BLaER1 treated with 17β-estradiol and CSF1 and Interleukin-3, amounts not matched to agents 10 nM and 100 nM (cell line): ENCODE results near the gene SUN1.

Experiments used
- H3K27ac ChIP-seq, 11 experiments: shearing (Covaris generic); formaldehyde crosslinking; 2 replicates each; pipeline ENCODE4 v1.8.1; 2022
- H3K27me3 ChIP-seq, 11 experiments: shearing (Covaris generic); formaldehyde crosslinking; 2 replicates each; pipeline ENCODE4 v1.8.1; 2022
- H3K36me3 ChIP-seq, 11 experiments: shearing (Covaris generic); formaldehyde crosslinking; 2 replicates each; pipeline ENCODE4 v1.8.1; 2022
- H3K4me1 ChIP-seq, 10 experiments: shearing (Covaris generic); formaldehyde crosslinking; 2 replicates each; pipeline ENCODE4 v1.8.1; 2022
- H3K4me2 ChIP-seq, 11 experiments: shearing (Covaris generic); formaldehyde crosslinking; 2 replicates each; pipeline ENCODE4 v1.8.1; 2022
- H3K4me3 ChIP-seq, 10 experiments: shearing (Covaris generic); formaldehyde crosslinking; 2 replicates each; pipeline ENCODE4 v1.8.1; 2022
- H3K9ac ChIP-seq, 11 experiments: shearing (Covaris generic); formaldehyde crosslinking; 2 replicates each; pipeline ENCODE4 v1.8.1; 2022
- H3K9me3 ChIP-seq, 11 experiments: shearing (Covaris generic); formaldehyde crosslinking; replicated peaks in 1 of 11; 2 replicates each; pipeline ENCODE4 v1.8.1; 2022
- H4K20me1 ChIP-seq, 11 experiments: shearing (Covaris generic); formaldehyde crosslinking; 2 replicates each; pipeline ENCODE4 v1.8.1; 2022
- Cebpa-rat ChIP-seq, 11 experiments: shearing (Covaris generic); IDR thresholded peaks; 2 replicates each; pipeline ENCODE4 v1.8.1; 2022

SUN1 gene

DNA sequence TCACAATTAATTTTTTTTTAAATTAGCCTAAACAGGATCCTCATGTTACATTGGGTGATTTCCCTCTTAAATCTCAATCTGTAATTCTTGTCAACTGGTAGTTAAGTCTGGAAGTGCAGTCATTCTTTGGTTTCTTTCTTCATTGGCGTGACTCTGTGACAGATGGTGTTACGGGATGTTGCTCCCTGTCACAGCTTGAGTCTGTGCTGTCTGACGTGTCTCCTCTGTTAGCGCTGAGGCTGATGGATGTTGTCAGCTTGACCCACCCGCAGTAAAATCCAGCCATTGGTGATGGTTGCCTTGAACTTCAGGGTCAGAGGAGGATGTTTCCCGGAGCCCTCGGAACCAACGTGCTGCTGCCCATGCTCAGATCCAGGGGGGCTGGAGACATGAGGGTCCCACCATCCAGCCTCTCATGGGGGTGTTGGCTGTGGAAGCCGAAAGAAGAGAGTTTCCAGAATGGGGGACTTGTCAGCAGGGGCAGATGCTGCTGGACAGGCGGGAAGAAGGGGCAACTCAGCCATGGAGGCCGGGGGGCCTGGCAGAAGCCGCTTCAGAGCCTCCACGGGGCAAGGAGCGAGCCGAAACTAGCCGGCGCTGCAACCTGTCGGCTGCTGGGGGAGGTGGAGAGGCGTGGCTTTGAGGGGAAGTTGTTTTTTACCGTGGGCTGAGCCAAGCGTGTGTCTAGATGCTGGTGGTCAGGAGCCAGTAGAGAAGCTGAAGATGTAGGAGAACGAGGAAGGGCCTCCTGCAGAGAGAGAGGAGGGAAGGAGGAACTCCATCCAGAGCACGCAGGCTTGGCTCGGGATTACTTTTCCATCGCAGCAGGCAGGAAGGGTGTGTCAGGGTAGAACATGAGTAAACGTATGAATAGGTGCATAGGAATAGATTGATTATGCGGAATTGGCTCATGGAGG lies 3.5 kb downstream of the SUN1 start:
- peak overlapping the region in 4 of 11 experiments; percentile 9 to 31 (median 16); a peak in 2 of 22 replicates for H3K27ac ChIP-seq
- H3K4me1 ChIP-seq = peaks cover 44 to 66% (median 49%) of the 10 kb centered on the region in 10 experiments
- peak overlapping the region in 5 of 11 experiments; percentile 8 to 52 (median 17); a peak in 2 of 22 replicates for H3K9ac ChIP-seq
- H3K9me3 ChIP-seq = no peaks in the 10 kb centered on the region
- peak overlapping the region; percentile 24 to 80 (median 53); a peak in 20 of 22 replicates for H3K4me2 ChIP-seq
- no peak overlapping the region for H3K4me3 ChIP-seq
- H4K20me1 ChIP-seq = peaks cover 81 to 99% (median 96%) of the 10 kb centered on the region in 11 experiments; a peak in 21 of 22 replicates
- H3K27me3 ChIP-seq = no peaks in the 10 kb centered on the region
- TF ChIP-seq Cebpa-rat (IDR thresholded peaks at IDR 0.05) = no peak
- peaks cover 56 to 89% (median 78%) of the 10 kb centered on the region in 11 experiments for H3K36me3 ChIP-seq

DNA sequence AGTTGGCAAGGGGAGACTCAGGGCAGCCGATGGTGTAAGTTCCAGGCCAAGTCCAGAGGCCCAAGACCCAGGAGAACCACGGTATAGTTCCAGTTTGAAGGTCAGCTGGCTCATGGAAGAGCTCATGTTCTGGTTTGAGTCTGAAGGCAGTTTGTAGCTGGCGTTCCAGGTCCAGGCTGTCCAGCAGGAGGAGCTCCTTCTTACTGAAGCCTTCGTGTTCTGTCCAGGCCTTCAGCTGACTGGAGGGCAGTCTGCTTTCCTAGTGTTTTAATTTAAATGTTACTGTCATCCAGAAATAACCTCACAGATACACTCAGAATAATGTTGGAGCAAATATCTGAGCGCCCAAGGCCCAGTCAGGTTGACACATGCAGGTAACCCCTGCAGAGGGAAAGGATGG lies 4.2 kb downstream of the SUN1 start:
- peaks cover 61 to 96% (median 85%) of the 10 kb centered on the region in 11 experiments for H3K36me3 ChIP-seq
- H3K27me3 ChIP-seq = no peaks in the 10 kb centered on the region
- peak overlapping the region; percentile 24 to 80 (median 53); a peak in 17 of 22 replicates for H3K4me2 ChIP-seq
- peaks cover 37 to 59% (median 43%) of the 10 kb centered on the region in 10 experiments for H3K4me1 ChIP-seq
- H3K9ac ChIP-seq = peak overlapping the region in 3 of 11 experiments; percentile 1 to 52 (median 18); a peak in 2 of 22 replicates
- no peak overlapping the region for H3K4me3 ChIP-seq
- H3K9me3 ChIP-seq = no peaks in the 10 kb centered on the region
- H4K20me1 ChIP-seq = peaks cover 74 to 94% (median 89%) of the 10 kb centered on the region in 11 experiments; a peak in 21 of 22 replicates
- 0 out of 22 replicates have a peak overlapping the region, but pooled peaks of 4 of the 11 experiments have one; percentile 2 to 17 (median 12) for H3K27ac ChIP-seq
- TF ChIP-seq Cebpa-rat (IDR thresholded peaks at IDR 0.05) = no peak

GRCh38 chr7:837001-837400 lies 4.7 kb downstream of the SUN1 start:
- H3K27me3 ChIP-seq = no peaks in the 10 kb centered on the region
- H3K9ac ChIP-seq = peak overlapping the region in 5 of 11 experiments; percentile 1 to 52 (median 22); a peak in 3 of 22 replicates
- no peak for TF ChIP-seq Cebpa-rat (IDR thresholded peaks at IDR 0.05)
- H3K4me3 ChIP-seq = no peak overlapping the region
- H3K9me3 ChIP-seq = no peaks in the 10 kb centered on the region
- peaks cover 31 to 53% (median 37%) of the 10 kb centered on the region in 10 experiments for H3K4me1 ChIP-seq
- peaks cover 66 to 100% (median 91%) of the 10 kb centered on the region in 11 experiments for H3K36me3 ChIP-seq
- peak overlapping the region in 5 of 11 experiments; percentile 2 to 80 (median 66); a peak in 7 of 22 replicates for H3K4me2 ChIP-seq
- peaks cover 68 to 93% (median 86%) of the 10 kb centered on the region in 11 experiments; a peak in 21 of 22 replicates for H4K20me1 ChIP-seq
- peak overlapping the region in 5 of 11 experiments; percentile 2 to 26 (median 14); a peak in 1 of 22 replicates for H3K27ac ChIP-seq

DNA sequence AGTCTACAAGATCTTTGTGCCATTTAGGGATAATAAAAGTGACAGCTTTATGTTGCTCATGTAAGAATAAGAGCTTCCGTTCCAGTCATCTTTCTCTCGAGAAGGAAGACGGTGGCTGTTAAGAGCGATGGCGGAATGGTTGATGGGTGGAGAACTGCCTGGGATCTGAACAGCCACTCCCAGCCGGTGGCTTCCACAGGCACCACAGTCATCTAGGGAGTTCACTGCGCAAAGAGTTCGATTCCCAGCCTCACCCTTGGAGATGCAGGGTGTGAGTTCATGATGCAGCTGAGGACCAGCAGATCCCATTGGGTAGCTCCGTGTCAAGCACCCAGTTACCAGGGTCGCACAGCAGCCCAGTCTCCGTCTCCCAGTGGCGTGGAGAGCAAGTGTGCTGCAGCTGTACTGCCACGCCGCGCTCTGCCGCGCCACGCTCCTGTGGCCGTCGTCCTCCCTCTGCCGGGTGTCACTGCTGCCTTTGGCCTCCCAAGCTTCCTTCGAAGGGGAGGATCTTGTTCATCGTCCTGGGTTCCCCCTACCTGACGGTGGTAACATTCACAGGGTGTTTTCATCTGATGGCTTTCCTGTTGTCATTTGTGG lies 7.8 kb downstream of the SUN1 start:
- no peak overlapping the region for H3K4me3 ChIP-seq
- no peak overlapping the region for H3K4me2 ChIP-seq
- H3K27me3 ChIP-seq = no peaks in the 10 kb centered on the region
- H3K9me3 ChIP-seq = no peaks in the 10 kb centered on the region
- H3K9ac ChIP-seq = no peak overlapping the region
- peaks cover 37 to 93% (median 83%) of the 10 kb centered on the region in 11 experiments; a peak in 21 of 22 replicates for H4K20me1 ChIP-seq
- peaks cover 20 to 30% (median 24%) of the 10 kb centered on the region in 10 experiments for H3K4me1 ChIP-seq
- peaks cover 77 to 100% (median 94%) of the 10 kb centered on the region in 11 experiments for H3K36me3 ChIP-seq
- no peak overlapping the region for H3K27ac ChIP-seq
- no peak for TF ChIP-seq Cebpa-rat (IDR thresholded peaks at IDR 0.05)

- Histone ChIP-seq H3K4me1 (peaks cover 1 to 11% (median 6%) of the 10 kb centered on the region in 10 experiments; a peak in 18 of 20 replicates), H3K4me2 (no peak overlapping the region), H3K4me3 (no peak overlapping the region), H4K20me1 (peaks cover 19 to 91% (median 79%) of the 10 kb centered on the region in 11 experiments; a peak in 21 of 22 replicates), H3K27ac (no peak overlapping the region), H3K27me3 (no peaks in the 10 kb centered on the region), H3K36me3 (peaks cover 83 to 100% (median 95%) of the 10 kb centered on the region in 11 experiments), H3K9me3 (peaks cover 0 to 14% (median 0%) of the 10 kb centered on the region in 11 experiments; a peak in 9 of 22 replicates), H3K9ac (no peak overlapping the region)
- TF ChIP-seq Cebpa-rat (IDR thresholded peaks at IDR 0.05) = no peak
These were observed 9.7 kb downstream of the SUN1 start for GRCh38 chr7:841943-842342.

- Histone ChIP-seq H4K20me1 (peaks cover 13 to 91% (median 77%) of the 10 kb centered on the region in 11 experiments; a peak in 21 of 22 replicates), H3K36me3 (peaks cover 81 to 100% (median 94%) of the 10 kb centered on the region in 11 experiments), H3K27me3 (no peaks in the 10 kb centered on the region), H3K9ac (no peak overlapping the region), H3K9me3 (peaks cover 0 to 20% (median 0%) of the 10 kb centered on the region in 11 experiments; a peak in 9 of 22 replicates), H3K4me1 (peaks cover 0 to 7% (median 5%) of the 10 kb centered on the region in 10 experiments; a peak in 8 of 20 replicates), H3K4me3 (no peak overlapping the region), H3K27ac (no peak overlapping the region), H3K4me2 (no peak overlapping the region)
- no peak for TF ChIP-seq Cebpa-rat (IDR thresholded peaks at IDR 0.05)
These were observed 10.3 kb downstream of the SUN1 start for GRCh38 chr7:842431-843031.

DNA sequence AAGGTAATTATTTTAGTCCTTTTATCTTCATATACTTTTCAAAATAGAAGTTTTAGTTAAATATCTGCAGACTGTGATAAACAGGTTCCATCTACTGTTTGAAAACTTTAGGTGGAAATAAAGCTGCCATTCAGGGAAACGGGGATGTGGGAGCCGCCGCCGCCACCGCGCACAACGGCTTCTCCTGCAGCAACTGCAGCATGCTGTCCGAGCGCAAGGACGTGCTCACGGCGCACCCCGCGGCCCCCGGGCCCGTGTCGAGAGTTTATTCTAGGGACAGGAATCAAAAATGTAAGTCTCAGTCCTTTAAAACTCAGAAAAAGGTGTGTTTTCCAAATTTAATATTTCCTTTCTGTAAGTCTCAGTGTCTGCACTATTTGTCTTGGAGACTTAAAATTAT lies 11.0 kb downstream of the SUN1 start:
- peaks cover 83 to 100% (median 93%) of the 10 kb centered on the region in 11 experiments for H3K36me3 ChIP-seq

GRCh38 chr7:844043-844442 lies 11.8 kb downstream of the SUN1 start:
- Histone ChIP-seq H3K9me3 (peaks cover 0 to 25% (median 0%) of the 10 kb centered on the region in 11 experiments; a peak in 9 of 22 replicates), H4K20me1 (peaks cover 2 to 89% (median 69%) of the 10 kb centered on the region in 11 experiments; a peak in 20 of 22 replicates), H3K27ac (no peak overlapping the region), H3K4me3 (no peak overlapping the region), H3K36me3 (peaks cover 82 to 100% (median 93%) of the 10 kb centered on the region in 11 experiments), H3K27me3 (no peaks in the 10 kb centered on the region), H3K4me1 (peaks cover 0 to 3% (median 0%) of the 10 kb centered on the region in 10 experiments; a peak in 4 of 20 replicates), H3K9ac (no peak overlapping the region), H3K4me2 (no peak overlapping the region)
- no peak for TF ChIP-seq Cebpa-rat (IDR thresholded peaks at IDR 0.05)

More for the DNA sequence above, 11.0 kb downstream of the SUN1 start:
- Histone ChIP-seq H4K20me1 (peaks cover 10 to 89% (median 75%) of the 10 kb centered on the region in 11 experiments; a peak in 20 of 22 replicates), H3K4me3 (no peak overlapping the region), H3K27me3 (no peaks in the 10 kb centered on the region), H3K9ac (no peak overlapping the region), H3K27ac (no peak overlapping the region), H3K4me2 (no peak overlapping the region), H3K9me3 (peaks cover 0 to 25% (median 0%) of the 10 kb centered on the region in 11 experiments; a peak in 9 of 22 replicates), H3K4me1 (peaks cover 0 to 7% (median 5%) of the 10 kb centered on the region in 10 experiments; a peak in 8 of 20 replicates)
- no peak for TF ChIP-seq Cebpa-rat (IDR thresholded peaks at IDR 0.05)
